Stimulated activated CD4-positive, alpha-beta T cell treated with anti-CD3 and anti-CD28 coated beads, TNF-alpha, amount 100 ng/mL, for 24 hours (primary cell): ENCODE data around the gene NAB2.

Experiments
- DNase-seq, 3 experiments: peaks; one replicate each; pipeline ENCODE4 v3.0.0-alpha.2; 2020; ENCODE audit warnings: low read depth in 3 of 3

The NAB2 gene

DNA sequence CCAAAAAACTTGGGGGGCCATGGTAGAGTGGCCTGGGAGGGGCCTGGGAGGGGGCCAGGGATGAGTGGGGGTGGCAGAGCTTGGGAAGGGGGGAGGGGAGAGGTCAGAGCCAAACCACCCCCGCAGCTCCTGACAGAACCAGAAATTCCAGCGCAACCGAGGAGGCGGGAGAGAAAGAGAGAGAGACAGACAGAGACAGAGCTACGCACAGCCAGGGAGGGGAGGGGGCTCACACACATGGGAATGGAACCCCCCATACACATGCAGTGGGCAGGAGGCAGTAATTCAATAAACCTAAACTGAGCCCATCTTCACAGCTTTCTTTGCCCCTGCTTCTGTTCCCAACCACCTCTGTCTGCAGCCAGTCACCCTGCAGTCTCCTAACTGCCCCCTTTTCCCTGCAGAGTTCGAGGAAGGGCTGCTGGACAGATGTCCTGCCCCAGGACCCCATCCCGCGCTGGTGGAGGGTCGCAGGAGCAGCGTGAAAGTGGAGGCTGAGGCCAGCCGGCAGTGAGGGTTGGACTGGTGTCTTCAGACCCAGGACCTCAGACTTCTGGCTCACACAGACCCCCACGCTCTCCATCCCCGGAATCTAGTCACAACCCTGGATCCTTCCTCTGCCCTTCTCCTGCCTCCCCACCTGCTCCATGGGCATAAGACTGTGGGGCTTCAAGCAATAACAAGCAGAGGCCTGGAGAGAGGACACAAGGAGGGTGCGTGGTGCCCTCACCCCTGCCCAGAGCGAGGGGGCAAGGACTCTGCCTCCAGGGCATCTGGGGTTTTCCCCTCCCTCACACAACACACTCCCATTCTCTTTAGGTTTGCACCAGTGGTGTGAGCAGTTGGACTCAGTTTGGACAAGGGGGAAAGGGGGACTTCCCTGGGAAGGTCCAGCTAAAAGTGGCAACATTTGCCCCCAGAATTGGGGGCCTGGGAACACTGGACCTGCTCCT is 5.6 kb downstream of the NAB2 start:
- DNase-seq = no peak

DNA sequence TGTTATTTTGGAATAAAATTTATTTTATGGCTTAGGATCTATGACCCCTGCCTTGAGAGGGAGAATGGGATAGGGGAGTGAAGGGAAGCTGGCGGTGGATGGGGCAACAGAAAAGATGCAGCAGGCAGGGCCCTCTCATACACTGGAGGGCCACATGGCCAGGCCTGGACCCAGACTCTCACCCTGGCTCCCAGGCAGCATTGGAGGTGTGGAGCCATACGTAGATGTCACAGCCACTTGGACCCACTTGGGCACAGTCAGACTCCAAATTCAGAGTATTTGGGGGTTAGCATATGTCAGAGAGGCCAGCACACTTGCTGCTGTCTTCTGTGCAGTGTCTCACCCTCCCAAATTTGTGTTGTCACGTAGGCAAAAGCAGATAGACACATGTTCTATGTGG is 6.5 kb downstream of the NAB2 start:
- no peak for DNase-seq

DNA sequence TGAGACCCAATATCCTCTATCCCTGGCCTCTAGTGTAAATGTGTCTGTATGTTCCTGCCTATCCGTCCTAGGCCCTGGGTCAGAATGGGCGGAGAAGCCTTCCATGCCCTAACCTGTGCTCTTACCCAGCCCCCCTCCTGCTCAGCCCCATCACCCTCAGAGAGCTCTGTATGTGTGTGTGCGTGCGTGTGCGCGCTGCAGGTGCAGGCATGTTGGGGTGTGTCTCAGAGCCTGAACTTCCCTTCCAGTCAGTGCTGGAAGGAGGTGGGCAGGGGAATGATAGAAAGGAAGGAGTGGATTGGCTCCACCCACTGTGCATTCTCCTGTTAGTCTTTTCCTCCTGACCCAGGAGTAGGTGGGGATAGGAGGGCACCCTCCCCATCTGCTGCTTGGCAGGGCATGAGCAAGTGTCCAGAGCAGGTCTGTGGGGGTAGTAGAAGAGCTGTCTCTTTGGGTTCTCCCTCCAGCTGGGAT is 7.2 kb downstream of the NAB2 start:
- DNase-seq = no peak

- DNase-seq = no peak
These were observed 8.0 kb downstream of the NAB2 start for GRCh38 chr12:57096748-57097553.

- no peak for DNase-seq
These were observed 8.6 kb downstream of the NAB2 start for GRCh38 chr12:57097554-57097835.

- DNase-seq = no peak
These were observed 9.6 kb downstream of the NAB2 start for GRCh38 chr12:57098546-57098945.

GRCh38 chr12:57099047-57099714 is 10.3 kb downstream of the NAB2 start:
- no peak for DNase-seq

- DNase-seq = no peak
These were observed 10.9 kb downstream of the NAB2 start for GRCh38 chr12:57099766-57100165.

GRCh38 chr12:57101892-57102695 is 13.2 kb downstream of the NAB2 start:
- no peak for DNase-seq

DNA sequence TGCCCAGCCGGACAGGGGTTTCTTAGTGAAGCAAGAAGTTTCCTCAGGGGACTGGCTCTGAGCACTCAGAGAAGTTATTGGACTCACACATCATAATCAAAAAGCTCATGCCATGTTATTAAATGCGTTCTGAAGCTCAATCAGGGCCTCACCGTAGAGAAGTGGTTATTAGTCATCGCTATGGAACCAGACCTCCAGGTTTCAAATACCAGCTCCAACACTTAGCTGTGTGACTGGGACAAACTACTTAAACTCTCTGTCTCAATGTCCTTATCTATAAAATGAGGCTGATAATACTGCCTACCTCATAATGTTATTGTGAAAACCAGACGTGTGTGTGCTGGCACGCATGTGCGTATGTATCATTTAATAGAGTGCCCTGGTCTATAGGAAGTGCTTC is 14.9 kb downstream of the NAB2 start:
- no peak for DNase-seq

GRCh38 chr12:57104292-57104910 is 15.5 kb downstream of the NAB2 start:
- no peak for DNase-seq

GRCh38 chr12:57105011-57105753 is 16.3 kb downstream of the NAB2 start:
- DNase-seq = no peak

DNA sequence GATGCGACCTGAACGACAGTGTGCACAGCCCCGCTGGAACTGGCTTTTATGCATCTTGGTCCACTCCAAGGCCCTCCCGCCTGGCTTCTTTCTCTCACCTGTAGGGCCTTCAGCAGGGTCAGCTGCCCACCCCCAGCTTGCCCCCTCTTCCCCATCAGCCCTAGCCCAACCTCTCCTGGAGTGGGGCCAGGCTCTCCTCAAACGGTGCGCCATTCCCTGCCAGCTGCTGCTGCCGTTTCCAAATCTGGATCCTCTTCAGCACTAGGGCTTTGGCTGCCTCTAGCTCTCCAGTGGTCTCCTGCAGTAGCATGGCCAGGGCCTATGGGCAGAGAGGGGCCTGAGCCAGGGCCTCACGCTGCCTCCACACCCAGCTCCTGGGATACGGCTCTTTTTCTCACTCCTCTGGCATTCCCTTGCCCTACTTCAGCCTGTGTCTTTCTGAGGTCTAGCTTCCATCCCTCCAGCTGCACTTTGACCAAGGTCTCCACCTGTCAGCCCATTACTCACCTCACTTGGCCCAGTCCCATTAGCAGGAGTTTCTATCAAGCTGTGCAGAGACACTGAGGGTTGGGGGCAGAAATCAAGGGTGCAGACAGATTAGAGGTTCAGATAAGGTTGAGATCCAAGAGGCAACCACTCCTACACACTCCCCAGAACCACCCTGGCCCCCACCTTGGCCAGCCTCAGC is 17.3 kb downstream of the NAB2 start:
- no peak for DNase-seq

DNA sequence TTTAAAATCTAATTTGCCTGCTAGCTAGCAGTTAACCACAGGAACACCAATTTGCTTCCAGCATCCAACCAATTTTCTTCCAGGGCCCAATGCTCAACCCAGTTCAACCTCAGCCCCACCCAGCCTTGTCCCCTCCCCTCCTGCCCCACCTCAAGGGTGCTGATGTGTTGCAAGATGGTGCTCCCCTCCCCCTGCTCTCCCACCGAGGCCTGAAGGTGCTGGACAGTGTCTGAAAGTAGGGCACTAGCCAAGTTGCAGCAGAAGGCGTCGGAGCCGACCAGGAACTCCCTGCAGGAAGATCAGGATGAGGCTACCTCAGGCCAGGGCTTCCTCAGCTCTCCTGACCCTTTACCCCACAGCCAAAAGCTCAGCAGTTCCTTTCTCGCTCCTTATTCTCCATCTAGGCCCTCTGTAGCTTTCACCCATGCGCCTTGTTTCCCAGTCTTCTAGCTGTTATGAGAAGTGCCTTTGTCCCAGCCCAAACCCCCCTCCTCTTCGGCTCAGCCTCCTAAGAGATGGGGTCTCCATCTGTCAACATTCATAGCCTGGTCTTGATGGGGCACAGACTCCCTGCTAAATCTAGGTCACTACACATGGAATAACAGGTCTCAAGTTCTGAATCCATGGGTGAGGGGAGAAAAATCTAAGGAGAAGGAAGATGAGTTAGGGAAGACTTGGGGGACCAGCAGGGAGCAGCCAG is 18.7 kb downstream of the NAB2 start:
- DNase-seq = no peak

DNA sequence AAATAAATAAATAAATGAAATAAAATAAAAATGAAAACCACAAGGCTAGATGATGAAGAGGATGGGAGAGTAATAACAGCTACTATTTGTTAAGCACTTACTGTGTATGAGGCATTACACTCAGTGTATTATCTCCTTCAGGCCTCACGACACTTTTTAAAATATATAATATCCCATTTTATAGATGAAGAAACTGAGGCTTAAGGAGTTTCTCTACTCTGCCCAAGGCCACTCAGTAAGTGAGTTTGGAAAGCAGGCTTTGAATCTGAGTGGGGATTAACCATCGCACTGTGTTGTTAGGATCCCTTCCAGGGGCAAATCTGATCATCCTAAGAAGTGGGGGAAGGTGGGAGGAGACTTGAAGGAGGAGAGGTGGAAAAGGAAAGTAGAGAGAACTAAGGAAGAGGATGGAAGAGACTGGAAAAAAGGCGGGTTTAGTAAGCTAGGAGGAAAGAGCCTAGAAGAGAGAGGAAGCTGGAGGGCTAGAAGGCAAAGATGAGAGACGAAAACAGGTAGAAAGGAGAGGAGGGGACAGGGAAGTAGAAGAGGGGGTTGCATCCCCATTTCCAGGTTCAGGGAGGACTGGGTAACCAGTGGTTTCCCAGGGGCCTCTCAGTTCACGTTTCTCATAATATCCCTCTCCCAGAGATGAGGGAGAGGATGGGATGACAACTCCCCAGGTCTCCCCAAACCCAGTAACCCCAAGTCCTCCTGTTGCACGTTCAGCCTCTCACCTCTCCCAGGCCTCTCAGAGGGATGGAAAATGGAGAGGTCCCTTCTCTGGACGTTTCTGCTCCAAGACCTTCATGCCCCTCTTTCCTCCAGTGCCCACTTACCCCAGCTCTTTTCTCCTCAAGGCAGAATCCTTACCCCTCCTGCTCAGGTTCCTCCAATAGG is 20.5 kb downstream of the NAB2 start:
- no peak for DNase-seq

GRCh38 chr12:57110104-57111030 is 21.5 kb downstream of the NAB2 start:
- peak in 2 of 3 experiments; percentile 40 to 81 for DNase-seq
